GM18511 (cell line): ENCODE measurements around the gene PRCP.

Experiments used
- ATAC-seq: cut with Tn5 transposase; IDR thresholded peaks from one replicate; pipeline ENCODE4 v1.9.1; 2021; ENCODE audit warnings: mild to moderate bottlenecking, moderate library complexity; ENCODE audit not compliant: unreplicated experiment

The PRCP gene

DNA sequence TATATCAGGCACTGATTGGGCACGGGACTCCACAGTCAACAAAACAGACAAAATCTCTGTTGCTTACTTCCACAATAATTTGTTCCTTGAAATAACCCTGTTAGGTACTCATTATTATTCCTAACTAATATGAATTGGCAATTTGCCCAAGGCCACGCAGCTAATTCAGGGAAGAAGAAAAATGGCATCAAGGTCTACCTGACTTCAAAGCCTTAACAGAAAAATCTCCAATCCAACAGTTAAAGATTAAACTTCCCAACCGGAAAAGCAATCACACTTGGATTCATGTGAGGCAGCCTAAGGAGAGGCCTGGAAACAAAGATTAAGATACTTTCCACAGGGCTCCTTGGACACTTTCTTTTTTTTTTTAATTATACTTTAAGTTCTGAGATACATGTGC is 68.9 kb downstream of the PRCP start:
- no peak for ATAC-seq

- no peak for ATAC-seq
These were observed 69.5 kb downstream of the PRCP start for GRCh38 chr11:82830746-82831145.

DNA sequence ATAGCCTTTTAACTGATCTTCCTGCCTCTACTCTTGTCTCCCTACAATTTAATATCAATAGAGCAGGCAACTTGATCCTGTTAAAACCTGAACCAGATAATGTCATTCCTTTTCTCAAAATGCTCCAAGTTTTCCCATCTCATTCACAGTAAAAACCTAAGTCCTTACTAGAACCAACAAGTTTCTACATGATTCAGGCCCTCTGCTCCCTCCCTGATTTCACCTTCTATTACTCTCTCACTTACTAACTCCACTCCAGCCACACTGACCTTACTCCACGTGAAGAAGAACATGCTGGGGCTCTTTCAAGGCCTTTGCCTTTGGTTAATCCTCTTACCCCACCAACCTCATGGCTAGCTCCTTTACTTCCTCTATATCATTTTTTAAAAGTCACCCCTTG is 71.1 kb downstream of the PRCP start:
- no peak for ATAC-seq

- ATAC-seq = no peak
These were observed 71.8 kb downstream of the PRCP start for GRCh38 chr11:82828472-82828871.

DNA sequence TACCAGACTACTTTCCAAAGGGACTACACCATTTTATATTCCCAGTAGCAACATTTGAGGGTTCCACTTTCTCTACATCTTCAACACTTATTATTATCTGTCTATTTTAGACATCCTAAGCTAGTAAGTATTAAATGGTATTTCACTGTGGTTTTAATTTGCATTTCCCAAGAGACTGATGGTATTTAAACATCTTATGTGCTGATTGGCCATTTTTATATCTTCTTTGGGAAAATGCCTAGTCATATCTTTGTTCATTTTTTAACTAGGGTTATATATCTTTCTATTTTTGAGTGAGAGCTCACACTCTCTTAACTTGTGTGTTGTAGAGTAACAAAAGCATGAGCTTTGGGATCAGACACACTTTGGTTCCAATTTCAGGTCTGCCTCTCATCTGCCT is 73.7 kb downstream of the PRCP start:
- no peak for ATAC-seq

DNA sequence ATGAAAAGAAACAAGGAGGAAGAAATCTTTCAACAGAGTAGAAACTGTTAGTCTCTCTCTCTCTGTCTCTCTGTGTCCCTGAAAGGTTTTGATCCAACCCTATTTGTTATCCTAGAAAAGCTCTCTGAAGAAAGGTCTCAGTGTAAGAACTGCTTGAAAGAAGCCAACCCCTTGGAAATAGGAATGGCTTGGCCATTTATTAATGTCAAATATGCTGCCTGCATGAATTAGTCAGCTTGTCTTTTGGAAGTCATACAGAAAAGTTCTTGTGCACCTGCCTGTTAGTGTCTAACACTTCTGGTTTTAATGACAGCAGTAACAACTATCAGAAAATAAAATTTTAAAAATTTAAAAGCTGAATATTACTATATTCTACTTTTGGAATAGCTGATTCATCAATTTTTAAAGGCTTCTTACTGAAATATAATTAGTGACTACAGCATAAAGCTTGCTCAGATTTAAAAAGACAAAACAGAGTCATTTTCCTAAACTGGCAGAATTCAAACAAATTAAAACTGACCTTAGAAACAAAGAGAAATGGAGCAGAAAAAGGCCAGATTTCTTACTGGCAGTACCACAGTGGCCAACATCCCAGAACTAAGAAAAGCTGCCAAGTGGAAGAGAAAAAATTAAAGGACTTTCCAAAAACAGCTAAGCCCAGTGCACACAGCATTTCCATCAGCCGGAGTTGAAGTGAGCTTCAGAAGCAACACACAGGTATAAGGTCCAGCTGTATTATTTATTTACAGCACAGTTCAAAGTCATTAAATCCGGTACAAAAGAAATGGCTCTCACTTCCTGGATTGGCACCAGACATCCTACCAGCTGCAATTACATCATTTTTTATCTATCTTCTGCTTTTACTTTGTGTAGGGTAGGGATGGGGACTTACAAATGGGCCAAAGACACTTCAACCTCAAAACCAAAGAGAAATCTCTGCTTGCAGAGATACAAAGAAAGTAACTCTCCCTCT is 76.3 kb downstream of the PRCP start:
- ATAC-seq = no peak

- no peak for ATAC-seq
These were observed 81.7 kb downstream of the PRCP start for GRCh38 chr11:82818409-82819043.

- ATAC-seq = no peak
These were observed 84.8 kb downstream of the PRCP start for GRCh38 chr11:82815406-82815805.

DNA sequence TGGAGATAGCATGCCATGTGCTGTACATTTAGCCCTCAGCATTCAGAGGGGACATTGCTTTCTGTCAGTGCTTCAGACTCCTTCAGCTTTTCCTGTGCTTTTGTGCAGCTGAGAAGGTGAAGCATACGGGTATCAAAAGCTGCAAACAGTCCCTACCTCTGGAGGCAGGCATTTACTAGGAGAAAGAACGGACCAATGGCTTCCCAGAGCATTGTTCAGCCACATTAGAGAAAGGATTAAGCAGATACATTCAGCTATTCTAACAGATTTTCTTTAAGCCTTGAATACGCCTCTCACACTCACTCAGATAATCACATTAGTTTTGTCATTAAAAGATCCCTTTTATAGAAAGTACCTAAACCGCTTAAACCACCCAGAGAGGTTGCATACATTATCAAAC is 85.9 kb downstream of the PRCP start:
- ATAC-seq = no peak

- no peak for ATAC-seq
These were observed 88.9 kb downstream of the PRCP start for GRCh38 chr11:82811369-82811768.

DNA sequence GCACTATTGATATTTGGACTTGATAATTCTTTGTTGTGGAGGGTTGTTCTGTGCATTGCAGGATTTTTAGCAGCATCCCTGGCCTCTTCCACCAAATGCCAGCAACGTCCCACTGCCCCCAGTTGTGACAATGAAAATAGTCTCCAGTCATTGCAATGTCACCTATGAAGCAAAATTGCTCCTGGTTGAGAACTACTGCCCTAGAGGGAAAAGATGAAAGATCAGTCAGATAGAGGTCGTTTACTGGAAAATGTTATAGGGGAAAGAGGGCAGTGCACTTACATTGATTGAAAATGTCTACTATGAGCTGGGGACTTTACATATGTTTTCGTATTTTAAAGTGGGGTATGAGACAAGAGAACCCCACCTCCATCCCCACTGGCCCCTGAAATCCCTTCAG is 89.5 kb downstream of the PRCP start:
- ATAC-seq = no peak

DNA sequence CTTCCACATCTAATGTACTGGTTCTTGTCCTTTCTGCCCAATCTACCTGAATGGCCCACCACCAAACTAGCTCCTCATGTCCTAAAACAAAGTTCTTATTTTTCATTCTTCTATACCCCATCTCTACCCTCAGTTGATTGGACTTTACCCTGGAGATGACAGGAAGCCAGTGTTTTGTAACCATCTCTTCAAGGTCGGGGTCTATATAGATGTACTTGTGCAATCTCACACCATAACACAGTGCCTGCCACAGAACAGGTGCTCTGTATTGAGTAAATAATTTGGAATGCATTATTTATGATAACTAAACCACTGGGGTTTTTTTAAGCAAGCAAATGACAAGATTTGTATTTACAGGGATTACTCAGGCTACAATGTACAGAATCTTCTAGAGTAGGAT is 89.9 kb downstream of the PRCP start:
- ATAC-seq = no peak

GRCh38 chr11:82807646-82808045 is 92.6 kb downstream of the PRCP start:
- ATAC-seq = no peak

DNA sequence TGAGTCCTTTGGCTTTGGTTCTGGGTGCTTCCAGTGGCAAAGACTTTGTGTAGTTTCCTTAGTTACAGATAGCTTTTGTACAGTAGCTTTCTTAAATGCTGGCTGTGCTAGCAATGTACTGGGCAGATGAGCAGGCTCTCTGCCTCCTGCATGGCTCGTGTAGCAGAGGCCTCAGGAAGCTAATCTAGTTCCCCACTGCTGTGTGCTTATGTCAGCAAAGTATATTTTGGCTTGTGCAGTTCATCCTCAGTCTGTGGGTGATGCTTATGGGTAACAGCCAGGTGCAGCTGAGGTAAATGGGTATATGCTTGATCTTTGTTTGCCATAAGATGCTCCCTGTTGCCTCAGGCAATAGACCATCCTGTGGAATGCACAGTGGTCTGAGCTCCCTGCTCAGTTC is 97.5 kb downstream of the PRCP start:
- no peak for ATAC-seq

DNA sequence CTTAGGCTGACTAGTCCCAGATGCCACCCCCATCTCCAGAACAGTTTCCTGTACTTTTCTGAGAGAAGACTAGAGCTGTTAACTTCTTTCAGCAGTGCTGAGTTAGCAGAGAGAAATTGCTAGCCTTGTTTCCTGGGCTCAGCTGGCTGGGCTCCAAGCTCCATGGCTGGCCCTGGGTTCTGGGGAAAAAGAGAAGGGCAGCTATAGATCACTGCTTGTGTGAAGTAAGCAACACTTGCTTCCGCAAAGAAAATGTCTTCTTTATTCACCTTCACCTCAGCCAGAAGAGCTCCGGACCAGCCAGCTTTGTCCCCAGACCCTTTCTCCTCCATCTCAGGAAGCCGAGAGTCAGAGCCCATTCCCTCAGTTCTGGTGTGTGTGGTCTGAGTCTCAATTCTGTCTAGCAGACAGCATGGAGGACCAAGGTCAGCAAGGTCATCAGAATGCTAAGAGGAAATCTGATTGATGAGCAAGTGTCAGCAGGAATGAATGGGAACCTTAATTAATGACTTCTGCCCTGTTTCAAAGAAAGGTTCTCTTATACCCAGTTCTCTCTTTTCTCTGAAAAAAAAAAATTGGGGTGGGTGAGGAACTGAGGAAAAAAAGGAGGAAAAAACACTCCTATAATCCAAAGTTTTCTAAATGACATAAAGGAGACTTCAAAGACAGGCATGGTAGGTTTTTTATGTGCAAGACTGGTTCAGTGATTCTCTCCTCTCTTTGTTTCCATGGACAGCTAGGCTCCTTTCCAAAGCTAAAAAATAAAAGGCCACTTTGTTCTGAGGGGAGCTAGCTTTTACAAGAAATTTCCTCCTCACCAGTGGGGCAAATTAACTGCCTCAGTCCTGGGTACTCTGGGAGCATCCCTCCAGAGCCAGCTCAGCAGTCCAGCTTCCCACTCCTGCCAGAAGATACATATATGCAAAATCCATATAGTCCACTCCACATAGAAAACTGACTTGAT is 103.0 kb downstream of the PRCP start:
- ATAC-seq = no peak

DNA sequence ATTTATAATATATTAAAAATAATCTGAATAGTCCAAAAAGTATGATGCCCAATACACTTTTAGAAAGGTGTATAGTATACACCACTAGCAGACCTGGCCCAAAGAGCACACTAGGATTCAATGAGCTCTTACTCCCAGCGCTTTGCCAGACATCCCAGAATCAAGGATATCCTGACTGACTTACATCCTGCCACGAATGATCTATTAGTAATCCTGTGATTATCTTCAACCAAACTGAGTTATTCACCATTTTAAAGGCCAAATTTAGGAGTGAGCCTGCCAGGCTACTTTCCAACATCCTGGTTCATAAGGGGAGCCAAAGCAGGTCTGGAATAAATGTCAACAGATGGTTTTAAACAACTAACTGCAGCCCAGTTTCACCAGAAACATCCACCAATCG is 105.7 kb downstream of the PRCP start:
- ATAC-seq = no peak

DNA sequence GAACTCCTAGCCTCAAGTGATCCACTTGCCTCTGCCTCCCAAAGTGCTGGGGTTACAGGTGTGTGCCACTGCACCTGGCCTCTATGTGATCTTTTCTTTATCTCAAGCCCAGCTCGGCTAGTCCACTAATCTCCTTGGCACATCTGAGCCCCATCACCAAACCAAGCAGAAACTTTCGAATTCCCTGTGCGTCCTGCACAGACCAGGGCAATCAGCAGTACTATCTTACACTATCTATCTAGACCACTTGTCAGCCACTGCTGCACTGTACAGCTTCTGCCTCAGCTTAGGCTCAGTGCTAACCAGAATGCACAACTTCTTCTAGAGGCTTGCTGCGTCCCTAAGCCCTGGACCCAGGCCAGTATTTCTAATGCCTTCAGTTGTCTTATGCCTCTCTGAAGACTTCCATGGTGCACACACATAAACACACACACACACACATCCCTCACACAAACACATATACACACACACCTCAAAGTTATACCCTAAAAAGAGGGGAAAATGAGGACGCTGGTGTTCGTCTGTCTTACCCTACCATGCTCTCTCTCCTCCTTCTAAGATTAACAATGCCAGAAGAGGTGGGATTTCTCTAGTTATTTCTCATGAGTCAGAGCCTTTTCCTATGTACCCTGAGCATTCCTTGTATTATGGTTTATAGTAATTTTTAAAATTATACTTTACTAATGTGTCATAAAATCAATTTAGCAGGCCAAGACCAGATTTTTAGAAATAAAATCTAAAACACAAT is 107.2 kb downstream of the PRCP start:
- ATAC-seq = no peak

- ATAC-seq = no peak
These were observed 107.9 kb downstream of the PRCP start for GRCh38 chr11:82792319-82792718.

GRCh38 chr11:82791779-82792178 is 108.5 kb downstream of the PRCP start:
- no peak for ATAC-seq

GRCh38 chr11:82790723-82791484 is 109.3 kb downstream of the PRCP start:
- ATAC-seq = no peak
